GM23248 (cell line): ENCODE results near the gene NCOA4. TPM values are rescaled to one million over a fixed set of nuclear protein-coding genes. Genes with fewer than 3 reads are reported as not detected.
"Not testable (repeated sequence)": the region's sequence is repeated elsewhere in the genome, so short reads cannot be mapped to it uniquely, and the experiment has no call there.

Experiments
- DNase-seq: peaks from one replicate; pipeline ENCODE4 v3.0.0-alpha.2; 2015
- H2AFZ ChIP-seq: fragments of 200-600 bp; sonication (generic); 2 replicates; pipeline ENCODE4 v1.6.1; 2016; ENCODE audit warnings: antibody characterized with exemption
- H3F3A ChIP-seq: fragments of 200-600 bp; sonication (generic); 2 replicates; pipeline ENCODE4 v1.6.1; 2016; ENCODE audit warnings: mild to moderate bottlenecking, antibody characterized with exemption, mixed run types; ENCODE audit not compliant: insufficient read depth
- H3K27ac ChIP-seq: fragments of 200-600 bp; sonication (generic); 2 replicates; pipeline ENCODE4 v1.5.1; 2016; ENCODE audit warnings: mild to moderate bottlenecking
- H3K27me3 ChIP-seq: fragments of 200-600 bp; sonication (generic); replicated peaks from 2 replicates; pipeline ENCODE4 v1.6.1; 2016; ENCODE audit warnings: mild to moderate bottlenecking; ENCODE audit not compliant: insufficient read depth
- H3K36me3 ChIP-seq: fragments of 200-600 bp; sonication (generic); 2 replicates; pipeline ENCODE4 v1.6.1; 2016; ENCODE audit warnings: low read depth, mild to moderate bottlenecking
- H3K4me1 ChIP-seq: fragments of 200-600 bp; sonication (generic); 2 replicates; pipeline ENCODE4 v1.6.1; 2016; ENCODE audit warnings: mild to moderate bottlenecking; ENCODE audit not compliant: insufficient read depth
- H3K4me2 ChIP-seq: fragments of 200-600 bp; sonication (generic); one replicate; pipeline ENCODE4 v1.6.1; 2016; ENCODE audit warnings: mild to moderate bottlenecking; ENCODE audit not compliant: unreplicated experiment
- H3K4me3 ChIP-seq: fragments of 200-600 bp; sonication (generic); 2 replicates; pipeline ENCODE4 v1.5.1; 2016; ENCODE audit warnings: mild to moderate bottlenecking
- H3K79me2 ChIP-seq: fragments of 200-600 bp; sonication (generic); 2 replicates; pipeline ENCODE4 v1.6.1; 2016; ENCODE audit warnings: mild to moderate bottlenecking; ENCODE audit not compliant: insufficient read depth
- H3K9ac ChIP-seq: fragments of 200-600 bp; sonication (generic); 2 replicates; pipeline ENCODE4 v1.6.1; 2016; ENCODE audit warnings: mild to moderate bottlenecking
- H3K9me2 ChIP-seq: fragments of 200-600 bp; sonication (generic); 2 replicates; pipeline ENCODE4 v1.6.1; 2016; ENCODE audit warnings: mixed run types, mild to moderate bottlenecking, moderate library complexity; ENCODE audit not compliant: insufficient read depth
- H3K9me3 ChIP-seq: fragments of 200-600 bp; sonication (generic); one replicate; pipeline ENCODE4 v1.6.1; 2017; ENCODE audit warnings: low read depth
- H4K20me1 ChIP-seq: fragments of 200-600 bp; sonication (generic); 2 replicates; pipeline ENCODE4 v1.6.0; 2016; ENCODE audit not compliant: insufficient read depth
- EZH2 ChIP-seq: fragments of 200-600 bp; sonication (generic); IDR thresholded peaks from 2 replicates; pipeline ENCODE4 v1.6.1; 2018; ENCODE audit warnings: antibody characterized with exemption, mild to moderate bottlenecking; ENCODE audit not compliant: insufficient read depth, poor library complexity, severe bottlenecking
- EZH2phosphoT487 ChIP-seq: fragments of 200-600 bp; sonication (generic); IDR thresholded peaks from 2 replicates; pipeline ENCODE4 v1.6.1; 2018; ENCODE audit warnings: antibody characterized with exemption, moderate library complexity, mild to moderate bottlenecking, low read depth; ENCODE audit not compliant: insufficient read depth
- WGBS, 2 experiments: methylation state at CpG; one replicate each; pipeline ENCODE4 v1.1.6; 2015 to 2017; ENCODE audit warnings: low lambda C conversion rate in 2 of 2, low coverage in 1 of 2; ENCODE audit errors: missing lambda C conversion rate in 2 of 2; 5-methylcytosine and 5-hydroxymethylcytosine counted together
- in situ Hi-C: fragments of 300-500 bp; cut with MboI; formaldehyde crosslinking; loops from 2 replicates; pipeline ENCODE4 v1.15.0; 2020
- polyA plus RNA-seq: library from polyadenylated mRNA; unstranded; fragments of >200 nt; fragmentation: Nextera tagmentation; extraction: Ambion mirVana; gene quantifications from 2 replicates; pipeline ENCODE4 v1.2.1, GENCODE V29; 2016
- total RNA-seq: library from RNA; depleted of rRNA; stranded (reverse); fragments of >200 nt; shearing (Covaris generic); gene quantifications from 2 replicates; pipeline ENCODE4 v1.2.3, GENCODE V29; 2014

The NCOA4 gene
- total and polyA plus RNA-seq, 2 experiments from 2014 or later, result 112 to 164 TPM

GRCh38 chr10:46001187-46001756, 29.2 kb downstream of the NCOA4 start:
- DNase-seq, result no peak
- H3K27ac ChIP-seq, result no peak overlapping the region
- peaks cover 23% of the 10 kb centered on the region for H3K4me1 ChIP-seq
- peaks cover 50% of the 10 kb centered on the region for H3F3A ChIP-seq
- H3K9me3 ChIP-seq, result no peaks in the 10 kb centered on the region
- TF ChIP-seq EZH2 (no peak), EZH2phosphoT487 (no peak)
- H3K27me3 ChIP-seq, result no peaks in the 10 kb centered on the region
- H3K9ac ChIP-seq, result no peak overlapping the region
- in situ Hi-C loops, result no loop called here
- peaks cover 58% of the 10 kb centered on the region for H3K79me2 ChIP-seq
- no peak overlapping the region for H2AFZ ChIP-seq
- H3K9me2 ChIP-seq, result no peaks in the 10 kb centered on the region
- WGBS, 2 experiments, result 50 to 52% methylated on average over 5 of the region's 5 CpGs
- H3K4me3 ChIP-seq, result no peak overlapping the region
- H3K4me2 ChIP-seq, result no peak overlapping the region
- H4K20me1 ChIP-seq, result no peaks in the 10 kb centered on the region
- H3K36me3 ChIP-seq, result peaks cover 38% of the 10 kb centered on the region

- peaks cover 44% of the 10 kb centered on the region for H3F3A ChIP-seq
- H3K27me3 ChIP-seq, result no peaks in the 10 kb centered on the region
- no peak overlapping the region for H3K9ac ChIP-seq
- H3K4me1 ChIP-seq, result peaks cover 16% of the 10 kb centered on the region
- WGBS, 2 experiments, result 90 to 100% methylated on average over 1 of the region's 1 CpG
- no peak for TF ChIP-seq EZH2
- no peak for TF ChIP-seq EZH2phosphoT487
- H3K4me2 ChIP-seq, result no peak overlapping the region
- no peak overlapping the region for H3K27ac ChIP-seq
- H2AFZ ChIP-seq, result no peak overlapping the region
- H3K36me3 ChIP-seq, result peaks cover 33% of the 10 kb centered on the region
- no peak overlapping the region for H3K4me3 ChIP-seq
- DNase-seq, result no peak
- in situ Hi-C loops, result no loop called here
- no peaks in the 10 kb centered on the region for H4K20me1 ChIP-seq
- no peaks in the 10 kb centered on the region for H3K9me2 ChIP-seq
- H3K79me2 ChIP-seq, result peaks cover 58% of the 10 kb centered on the region
- no peaks in the 10 kb centered on the region for H3K9me3 ChIP-seq
Observed at GRCh38 chr10:46000538-46000937, 29.9 kb downstream of the NCOA4 start.

GRCh38 chr10:45999955-46000354, 30.5 kb downstream of the NCOA4 start:
- Histone ChIP-seq H3K36me3 (peaks cover 28% of the 10 kb centered on the region), H3K79me2 (peaks cover 55% of the 10 kb centered on the region), H3K4me1 (peaks cover 12% of the 10 kb centered on the region), H3F3A (peaks cover 38% of the 10 kb centered on the region)
- H4K20me1 ChIP-seq, H3K27me3 ChIP-seq, DNase-seq, H3K9ac ChIP-seq, in situ Hi-C loops, H3K27ac ChIP-seq, H2AFZ ChIP-seq, H3K4me2 ChIP-seq, H3K9me2 ChIP-seq, H3K4me3 ChIP-seq, H3K9me3 ChIP-seq: not testable (repeated sequence)
- WGBS, 2 experiments, result 98% methylated on average over 5 of the region's 5 CpGs

GRCh38 chr10:45997994-45998763, 32.2 kb downstream of the NCOA4 start:
- in situ Hi-C loops, result no loop called here
- Histone ChIP-seq H3K4me3 (no peak overlapping the region), H4K20me1 (no peaks in the 10 kb centered on the region), H3K4me2 (no peak overlapping the region), H3K9me2 (no peaks in the 10 kb centered on the region), H3K4me1 (peaks cover 2% of the 10 kb centered on the region; the same call in 1 of the 2 replicates), H3K79me2 (peaks cover 51% of the 10 kb centered on the region), H3K9me3 (no peaks in the 10 kb centered on the region), H3K27me3 (no peaks in the 10 kb centered on the region), H3K36me3 (peaks cover 25% of the 10 kb centered on the region), H3K9ac (no peak overlapping the region), H3F3A (peaks cover 22% of the 10 kb centered on the region; the same call in 1 of the 2 replicates), H2AFZ (no peak overlapping the region), H3K27ac (no peak overlapping the region)
- TF ChIP-seq EZH2phosphoT487, result no peak
- no peak for TF ChIP-seq EZH2
- 97 to 98% methylated on average over 5 of the region's 5 CpGs for WGBS, 2 experiments
- no peak for DNase-seq
